Natural killer cell (primary cell): ENCODE data around the gene FRMD4A. TPM values are rescaled to one million over a fixed set of nuclear protein-coding genes. Genes with fewer than 3 reads are reported as not detected.

Experiments used
- ATAC-seq, 3 donors: fragments of 150-1000 bp in 2 of 3; fragments of 200-7000 bp in 1 of 3; cut with Tn5 transposase; 1 replicate in 1 of 3; 2 replicates in 2 of 3; pipeline ENCODE4 v1.10.0; 2021; ENCODE audit warnings: mild to moderate bottlenecking in 2 of 3, moderate library complexity in 2 of 3
- DNase-seq, 2 donors: peaks; one replicate each; pipeline versions ENCODE4 v3.0.0 to v3.0.0-alpha.2; 2013 to 2021; ENCODE audit warnings: mixed read lengths in 1 of 2
- H3K27ac ChIP-seq: one replicate; pipeline ENCODE4 v1.5.1; 2013; ENCODE audit warnings: mild to moderate bottlenecking, low read length
- H3K27me3 ChIP-seq: one replicate; pipeline ENCODE4 v1.6.1; 2013; ENCODE audit warnings: low read length; ENCODE audit not compliant: control insufficient read depth, insufficient read depth
- H3K36me3 ChIP-seq: one replicate; pipeline ENCODE4 v1.6.1; 2013; ENCODE audit warnings: low read length; ENCODE audit not compliant: control insufficient read depth, insufficient read depth
- H3K4me1 ChIP-seq: one replicate; pipeline ENCODE4 v1.6.1; 2013; ENCODE audit warnings: low read length; ENCODE audit not compliant: control insufficient read depth, insufficient read depth
- H3K4me3 ChIP-seq: one replicate; pipeline ENCODE4 v1.5.1; 2013; ENCODE audit warnings: low read length
- H3K9me3 ChIP-seq: one replicate; pipeline ENCODE4 v1.6.1; 2013; ENCODE audit warnings: low read length; ENCODE audit not compliant: control insufficient read depth, insufficient read depth
- H3K27ac Mint-ChIP-seq, 2 donors: one replicate each; pipeline ENCODE4 v1.8.0; 2022; ENCODE audit warnings: mild to moderate bottlenecking in 2 of 2, mixed read lengths in 2 of 2, moderate library complexity in 1 of 2
- H3K27me3 Mint-ChIP-seq, 2 donors: one replicate each; pipeline ENCODE4 v1.8.0; 2022; ENCODE audit warnings: low read depth in 2 of 2, mixed read lengths in 2 of 2
- H3K36me3 Mint-ChIP-seq: one replicate; pipeline ENCODE4 v1.8.0; 2022; ENCODE audit warnings: mixed read lengths
- H3K4me1 Mint-ChIP-seq, 2 donors: one replicate each; pipeline ENCODE4 v1.8.0; 2022; ENCODE audit warnings: mixed read lengths in 2 of 2
- H3K4me3 Mint-ChIP-seq: one replicate; pipeline ENCODE4 v1.8.0; 2022; ENCODE audit warnings: mild to moderate bottlenecking, moderate library complexity, mixed read lengths
- H3K9me3 Mint-ChIP-seq, 2 donors: one replicate each; pipeline ENCODE4 v1.8.0; 2022; ENCODE audit warnings: mixed read lengths in 2 of 2
- WGBS: methylation state at CpG from one replicate; pipeline ENCODE4 v1.1.7; 2013; ENCODE audit warnings: missing lambda C conversion rate; ENCODE audit not compliant: insufficient coverage; 5-methylcytosine and 5-hydroxymethylcytosine counted together
- intact Hi-C: fragments of 100-400 bp; cut with micrococcal nuclease; formaldehyde crosslinking; loops from one replicate; pipeline ENCODE4 v1.14.2; 2022
- total RNA-seq, 4 donors: library from RNA; stranded (reverse); fragments of 120-200 nt in 1 of 4; gene quantifications; one replicate each; pipeline versions ENCODE4 v1.2.3 to v1.2.4, GENCODE V29; 2013 to 2022
- TF ChIP-seq, protein P1 (sequence below): fragments of 200-600 bp; IDR thresholded peaks from one replicate; pipeline ENCODE4 v1.8.0; 2022; ENCODE audit warnings: antibody characterized with exemption

Gene FRMD4A
- total RNA-seq, 3 donors from 2014 or later (not counting 1 experiment from before 2014, with no cell fraction given), result 0.36 to 0.38 TPM; not detected in 1

DNA sequence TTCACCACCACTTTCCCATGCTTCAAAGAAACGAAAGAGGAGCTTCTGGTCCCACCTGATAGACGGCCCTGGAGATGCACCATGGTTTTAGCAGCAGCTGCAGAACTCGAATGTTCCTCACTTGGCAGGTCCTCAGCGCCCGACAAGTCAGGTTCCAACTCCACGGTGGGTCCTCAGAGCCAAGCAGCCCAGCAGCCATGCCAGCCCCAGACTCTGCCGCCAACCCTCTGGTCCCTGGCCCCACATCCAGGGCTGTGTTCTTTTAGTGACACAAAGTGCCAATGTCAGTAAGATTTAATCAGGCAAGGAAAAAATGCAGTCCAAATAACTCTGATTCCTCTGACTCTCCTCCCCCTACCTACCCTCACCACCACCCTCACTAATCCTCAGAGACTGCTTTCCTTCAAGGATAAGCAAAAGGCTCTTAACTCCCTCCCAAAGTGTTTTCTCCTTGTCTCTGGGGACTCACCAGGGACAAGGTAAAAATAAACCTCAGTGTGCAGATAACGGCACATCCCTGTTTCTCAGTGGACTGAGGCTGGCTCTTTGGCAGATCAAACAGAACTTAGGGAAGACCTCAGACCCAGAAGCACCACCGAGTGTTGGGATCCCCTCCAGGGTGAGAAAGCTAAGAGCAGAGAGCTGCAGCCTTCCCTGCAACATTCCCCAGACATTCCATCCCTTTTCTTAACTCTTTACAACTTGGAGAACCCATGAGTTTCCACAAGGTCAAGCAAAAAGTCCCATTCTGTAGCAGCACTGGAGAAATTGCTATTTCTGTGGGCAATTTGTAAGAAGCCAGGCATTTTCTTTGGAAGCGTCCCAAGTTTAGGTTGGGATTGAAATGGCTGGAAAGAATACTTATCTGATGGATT lies 358.9 kb downstream of the FRMD4A start:
- DNase-seq (no peak), ATAC-seq (no peak)
- 75% methylated on average over 10 of the region's 10 CpGs for WGBS
- Mint-ChIP-seq H3K9me3 (no peaks in the 10 kb centered on the region), H3K36me3 (no peaks in the 10 kb centered on the region), H3K4me1 (no peaks in the 10 kb centered on the region), H3K4me3 (no peak overlapping the region), H3K27ac (no peak overlapping the region), H3K27me3 (peaks cover 0 to 3% of the 10 kb centered on the region in 2 donors)
- H3K27ac ChIP-seq, result no peak overlapping the region
- no peaks in the 10 kb centered on the region for H3K27me3 ChIP-seq
- no peak overlapping the region for H3K4me3 ChIP-seq
- H3K4me1 ChIP-seq, result no peaks in the 10 kb centered on the region
- TF ChIP-seq, protein P1, sequence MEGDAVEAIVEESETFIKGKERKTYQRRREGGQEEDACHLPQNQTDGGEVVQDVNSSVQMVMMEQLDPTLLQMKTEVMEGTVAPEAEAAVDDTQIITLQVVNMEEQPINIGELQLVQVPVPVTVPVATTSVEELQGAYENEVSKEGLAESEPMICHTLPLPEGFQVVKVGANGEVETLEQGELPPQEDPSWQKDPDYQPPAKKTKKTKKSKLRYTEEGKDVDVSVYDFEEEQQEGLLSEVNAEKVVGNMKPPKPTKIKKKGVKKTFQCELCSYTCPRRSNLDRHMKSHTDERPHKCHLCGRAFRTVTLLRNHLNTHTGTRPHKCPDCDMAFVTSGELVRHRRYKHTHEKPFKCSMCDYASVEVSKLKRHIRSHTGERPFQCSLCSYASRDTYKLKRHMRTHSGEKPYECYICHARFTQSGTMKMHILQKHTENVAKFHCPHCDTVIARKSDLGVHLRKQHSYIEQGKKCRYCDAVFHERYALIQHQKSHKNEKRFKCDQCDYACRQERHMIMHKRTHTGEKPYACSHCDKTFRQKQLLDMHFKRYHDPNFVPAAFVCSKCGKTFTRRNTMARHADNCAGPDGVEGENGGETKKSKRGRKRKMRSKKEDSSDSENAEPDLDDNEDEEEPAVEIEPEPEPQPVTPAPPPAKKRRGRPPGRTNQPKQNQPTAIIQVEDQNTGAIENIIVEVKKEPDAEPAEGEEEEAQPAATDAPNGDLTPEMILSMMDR, result no peak
- no peaks in the 10 kb centered on the region for H3K9me3 ChIP-seq
- no peaks in the 10 kb centered on the region for H3K36me3 ChIP-seq
- intact Hi-C loops, result no loop called here

DNA sequence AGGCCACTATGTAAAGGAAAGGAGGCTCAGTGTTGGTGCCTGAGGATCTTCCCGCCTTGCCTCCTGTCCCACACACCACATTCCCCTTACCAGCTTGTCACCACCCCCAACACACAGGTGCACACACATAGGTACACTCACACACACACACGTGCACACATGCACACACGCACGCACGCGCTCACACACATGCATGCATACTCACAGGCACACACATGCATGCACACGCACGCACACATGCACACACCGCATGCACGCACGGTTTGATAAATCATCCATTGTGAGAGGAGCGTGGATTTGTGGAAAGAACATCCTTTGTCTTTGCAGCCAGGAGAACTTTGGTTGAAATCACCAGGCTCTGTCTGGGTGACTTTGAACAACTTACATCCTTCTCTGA lies 359.8 kb downstream of the FRMD4A start:
- ATAC-seq (no peak), DNase-seq (no peak)
- TF ChIP-seq, protein P1, result no peak
- intact Hi-C loops, result no loop called here
- no peaks in the 10 kb centered on the region for H3K4me1 ChIP-seq
- Mint-ChIP-seq H3K36me3 (no peaks in the 10 kb centered on the region), H3K27me3 (peaks cover 0 to 3% of the 10 kb centered on the region in 2 donors), H3K4me3 (no peak overlapping the region), H3K27ac (no peak overlapping the region), H3K9me3 (no peaks in the 10 kb centered on the region), H3K4me1 (no peaks in the 10 kb centered on the region)
- H3K27me3 ChIP-seq, result no peaks in the 10 kb centered on the region
- no peak overlapping the region for H3K4me3 ChIP-seq
- WGBS, result 96% methylated on average over 12 of the region's 12 CpGs
- no peak overlapping the region for H3K27ac ChIP-seq
- no peaks in the 10 kb centered on the region for H3K36me3 ChIP-seq
- H3K9me3 ChIP-seq, result no peaks in the 10 kb centered on the region

DNA sequence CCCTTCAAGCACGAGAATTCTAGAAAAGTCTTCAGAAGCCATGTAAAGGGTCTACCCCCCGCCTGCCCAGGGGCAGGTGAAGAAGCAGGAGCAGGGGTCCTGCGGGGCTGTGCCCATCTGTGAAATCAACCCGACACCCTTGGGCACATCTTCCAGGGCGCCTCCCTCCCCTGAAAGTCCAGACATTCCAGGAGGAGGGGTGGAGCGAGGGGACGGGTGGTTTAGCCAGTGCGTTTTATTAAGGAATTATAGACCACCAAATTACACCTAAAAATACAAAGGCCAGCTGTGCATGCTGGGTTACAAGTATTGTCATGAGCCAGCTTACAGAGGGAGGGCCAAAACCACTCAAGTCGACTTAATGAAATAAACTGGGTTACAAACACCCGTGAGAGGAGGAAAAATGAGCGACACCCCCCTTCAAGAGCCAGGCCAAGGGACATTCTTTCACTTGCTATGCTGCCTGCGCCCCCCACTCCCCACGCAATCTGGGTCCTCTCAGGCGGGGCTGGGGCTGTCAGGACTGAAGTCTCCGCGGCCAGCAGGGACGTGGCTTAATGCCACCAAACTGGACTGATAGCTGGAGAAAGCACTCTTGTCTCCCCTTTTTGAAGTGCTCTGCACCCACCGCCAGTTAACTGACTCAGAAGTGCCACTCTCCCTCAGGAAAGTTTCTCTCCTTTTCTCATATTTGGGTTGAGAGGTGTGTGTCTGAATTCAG lies 360.3 kb downstream of the FRMD4A start:
- Histone ChIP-seq H3K36me3 (no peaks in the 10 kb centered on the region), H3K27ac (no peak overlapping the region), H3K4me1 (no peaks in the 10 kb centered on the region), H3K9me3 (no peaks in the 10 kb centered on the region), H3K27me3 (no peaks in the 10 kb centered on the region), H3K4me3 (no peak overlapping the region)
- TF ChIP-seq, protein P1, result no peak
- Mint-ChIP-seq H3K4me3 (no peak overlapping the region), H3K36me3 (no peaks in the 10 kb centered on the region), H3K27ac (no peak overlapping the region), H3K4me1 (no peaks in the 10 kb centered on the region), H3K27me3 (peaks cover 3 to 4% of the 10 kb centered on the region in 2 donors), H3K9me3 (no peaks in the 10 kb centered on the region)
- WGBS, result 89% methylated on average over 18 of the region's 18 CpGs
- ATAC-seq (no peak), DNase-seq (no peak)
- intact Hi-C loops, result no loop called here
